GM19455 (cell line): ENCODE results near the gene MGAT5B.

Source experiments
- ATAC-seq: cut with Tn5 transposase; IDR thresholded peaks from one replicate; pipeline ENCODE4 v1.9.1; 2021; ENCODE audit not compliant: unreplicated experiment

MGAT5B gene

DNA sequence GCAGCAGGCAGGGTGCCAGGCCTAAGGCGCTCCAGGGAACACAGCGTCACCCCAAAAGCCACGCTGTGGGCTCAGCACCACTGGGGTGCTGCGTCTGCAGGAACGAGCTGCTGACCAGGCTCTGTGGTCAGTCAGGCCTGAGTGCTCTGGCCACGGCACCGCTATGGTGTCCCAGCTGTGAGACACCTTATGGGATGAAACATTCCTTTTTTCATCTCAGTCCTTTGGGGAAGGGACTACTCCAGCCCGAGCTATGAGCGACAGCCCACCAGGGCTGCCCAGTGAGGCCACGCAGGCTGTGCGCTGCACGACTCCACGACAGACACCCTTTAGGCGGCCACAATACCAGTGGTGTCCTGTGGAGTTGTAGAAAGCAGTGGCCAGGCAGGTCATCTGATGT lies 11.1 kb downstream of the MGAT5B start:
- ATAC-seq = no peak

DNA sequence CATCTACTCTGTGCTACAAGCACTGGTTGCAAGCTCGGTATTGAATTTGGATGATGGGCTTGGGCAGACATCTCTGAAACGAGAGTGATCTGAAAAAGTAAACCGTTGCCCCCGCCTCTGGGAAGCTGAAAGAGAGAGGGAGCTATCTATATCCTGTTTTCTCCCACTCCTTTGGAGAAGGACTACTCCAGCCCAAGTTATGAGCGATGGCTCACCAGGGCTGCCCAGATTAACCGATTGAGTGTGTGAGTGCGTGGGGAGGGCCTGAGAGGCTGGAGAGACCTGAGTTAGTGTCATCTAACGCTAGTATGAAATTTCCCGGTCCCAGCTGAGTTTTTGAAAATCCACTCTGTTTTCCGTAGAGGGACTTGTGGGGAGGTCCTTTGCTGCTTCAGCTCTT lies 11.5 kb downstream of the MGAT5B start:
- no peak for ATAC-seq

DNA sequence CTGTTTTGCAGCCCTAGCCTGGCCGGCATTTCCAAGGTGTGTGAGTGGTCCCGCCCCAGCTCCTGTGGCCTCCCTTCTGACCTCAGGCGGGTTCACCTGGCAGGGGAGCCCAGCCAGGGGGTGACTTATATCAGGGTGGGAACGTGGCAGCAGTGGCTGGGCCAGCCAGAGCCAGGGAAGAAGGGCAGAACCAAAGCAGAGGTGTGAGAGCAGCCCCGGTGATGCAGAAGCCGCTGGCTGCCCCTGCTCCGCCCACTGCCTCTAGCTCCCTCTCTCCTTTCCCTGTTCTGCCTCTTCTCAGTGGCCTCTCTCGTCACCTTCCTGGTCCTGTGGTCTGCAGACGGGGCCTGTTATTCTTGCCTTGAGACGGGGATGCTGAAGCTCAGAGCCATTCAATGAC lies 12.1 kb downstream of the MGAT5B start:
- ATAC-seq = no peak

DNA sequence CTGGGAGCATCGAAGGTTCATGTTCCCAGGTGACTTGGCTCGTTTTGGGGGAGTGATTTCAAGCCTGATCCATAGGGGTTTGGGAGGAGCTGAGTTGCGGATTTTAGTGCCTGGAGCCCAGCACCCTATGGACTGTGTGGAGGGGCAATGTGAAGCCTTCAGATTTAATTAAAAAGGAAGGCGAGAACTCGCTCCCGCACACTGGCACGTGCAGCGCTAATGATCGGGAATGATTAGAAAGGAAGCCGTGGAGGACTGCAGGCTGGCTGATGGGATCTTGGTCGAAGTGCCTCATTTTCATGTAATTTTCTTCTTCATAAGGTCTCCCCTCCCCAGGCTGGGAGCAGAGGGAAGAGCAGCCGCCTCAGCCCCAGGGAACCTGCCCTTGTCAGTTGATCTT lies 12.8 kb downstream of the MGAT5B start:
- ATAC-seq = no peak

- ATAC-seq = no peak
These were observed 13.2 kb downstream of the MGAT5B start for GRCh38 chr17:76881408-76881807.

DNA sequence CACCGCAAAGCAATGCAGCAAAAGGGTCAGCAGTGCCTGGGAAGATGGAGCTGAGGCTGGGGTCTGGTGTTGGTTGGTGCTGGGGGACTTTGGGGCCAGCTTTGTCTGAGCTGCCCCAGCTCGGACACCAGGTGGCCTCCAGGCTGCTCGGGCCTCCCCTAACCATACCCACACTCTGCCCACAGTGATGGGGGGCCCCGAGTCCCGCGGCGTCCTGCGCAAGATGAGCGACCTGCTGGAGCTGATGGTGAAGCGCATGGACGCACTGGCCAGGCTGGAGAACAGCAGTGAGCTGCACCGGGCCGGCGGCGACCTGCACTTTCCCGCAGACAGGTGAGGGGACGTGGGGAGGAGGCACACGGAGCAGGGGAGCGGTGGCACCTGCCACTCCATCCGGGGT lies 13.8 kb downstream of the MGAT5B start:
- no peak for ATAC-seq

DNA sequence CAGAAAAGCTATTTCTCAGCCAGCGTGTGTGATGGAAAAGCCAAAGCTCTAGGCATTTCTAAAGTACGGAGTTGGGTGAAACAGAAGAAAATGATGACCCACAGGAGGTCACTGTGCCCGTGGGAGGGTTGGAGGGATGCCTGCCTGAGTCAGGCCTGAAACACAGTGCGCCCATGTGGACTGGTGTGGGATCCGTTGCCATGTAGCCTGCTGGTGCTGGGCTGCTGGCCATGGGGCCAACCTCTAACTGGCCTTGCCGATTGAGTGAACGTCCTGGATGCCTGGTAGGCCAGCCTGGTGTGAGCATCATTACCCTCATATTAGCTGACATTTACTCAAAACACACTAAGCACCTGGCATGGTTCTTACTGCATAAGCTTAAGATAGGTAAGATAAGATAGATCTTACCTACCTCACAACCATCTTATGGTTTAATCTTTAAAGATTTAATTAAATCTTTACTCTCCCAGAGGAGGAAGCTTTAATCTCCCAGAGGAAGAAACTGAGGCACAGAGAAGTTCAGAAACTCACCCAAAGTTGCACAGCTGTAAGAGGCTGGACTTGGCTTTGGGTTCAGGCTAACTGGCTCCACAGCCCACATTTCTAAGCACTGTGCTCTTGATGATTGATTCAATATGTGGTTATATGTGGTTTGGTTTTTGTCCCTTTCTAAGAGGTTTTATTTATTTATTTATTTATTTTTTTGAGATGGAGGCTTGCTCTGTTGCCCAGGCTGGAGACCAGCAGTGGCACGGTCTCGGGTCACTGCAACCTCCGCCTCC lies 15.7 kb downstream of the MGAT5B start:
- no peak for ATAC-seq

DNA sequence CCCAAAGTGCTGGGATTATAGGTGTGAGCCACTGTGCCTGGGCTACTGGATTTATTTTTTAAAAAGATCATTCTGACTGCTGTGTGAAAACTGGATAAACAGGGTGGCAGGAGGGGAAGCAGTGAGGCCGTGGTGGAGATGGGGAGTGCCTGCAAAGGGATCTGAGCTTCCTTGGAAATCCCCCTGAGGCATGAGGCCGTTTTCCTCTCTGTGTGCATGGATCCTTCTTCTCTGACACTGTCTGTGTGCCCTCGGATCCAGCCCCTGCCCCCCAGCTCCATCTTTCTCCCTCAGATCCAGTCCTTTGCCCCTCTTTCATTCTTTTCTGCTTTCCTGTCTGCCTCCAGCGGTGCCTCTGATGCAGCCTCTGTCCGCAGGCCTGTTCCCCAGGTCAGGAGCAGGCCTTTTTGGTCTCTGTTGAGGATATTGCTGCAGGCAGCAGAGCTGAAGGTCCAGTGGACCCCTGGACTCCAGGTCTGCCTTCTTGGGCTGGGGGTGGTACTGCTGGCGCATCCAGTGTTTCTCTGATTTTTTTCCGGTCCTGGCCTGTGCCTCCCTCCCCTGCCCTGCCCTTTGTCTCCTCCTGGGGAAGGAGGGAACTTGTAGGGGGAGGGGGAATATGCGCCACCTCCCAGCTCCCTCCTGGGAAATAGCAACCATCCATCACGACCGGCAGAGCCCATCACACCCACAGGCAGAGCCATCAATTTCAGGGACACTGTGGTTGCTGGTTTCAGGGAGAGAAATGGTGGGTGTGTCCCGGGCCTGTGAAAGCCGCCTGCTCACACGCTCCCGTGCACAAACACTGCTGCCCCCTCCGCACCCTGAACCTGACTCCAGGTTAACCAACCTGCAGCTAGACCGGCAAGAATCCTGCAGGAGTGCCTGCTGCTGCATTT lies 17.0 kb downstream of the MGAT5B start:
- ATAC-seq = no peak

DNA sequence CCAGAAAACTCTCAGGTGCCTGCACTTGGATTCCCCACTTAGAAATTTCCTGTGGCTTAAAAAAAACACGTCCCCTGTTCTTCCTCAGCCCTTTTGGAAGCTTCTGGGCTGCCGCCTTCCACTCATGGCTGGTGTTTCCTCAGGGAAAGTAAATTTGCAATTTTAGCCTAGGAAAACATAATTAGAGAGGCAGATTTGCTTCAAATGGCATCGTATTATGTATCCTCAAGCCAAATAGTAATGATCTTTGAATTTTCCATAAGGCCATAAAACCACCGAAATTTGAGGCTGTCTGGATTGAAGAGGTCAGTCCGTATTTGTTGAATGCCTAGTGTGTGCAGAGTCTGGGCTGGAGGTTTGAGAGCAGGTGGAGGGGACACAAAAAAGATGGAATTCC lies 17.7 kb downstream of the MGAT5B start:
- no peak for ATAC-seq

- no peak for ATAC-seq
These were observed 18.2 kb downstream of the MGAT5B start for GRCh38 chr17:76886395-76886794.

- ATAC-seq = no peak
These were observed 19.6 kb downstream of the MGAT5B start for GRCh38 chr17:76887802-76888201.

DNA sequence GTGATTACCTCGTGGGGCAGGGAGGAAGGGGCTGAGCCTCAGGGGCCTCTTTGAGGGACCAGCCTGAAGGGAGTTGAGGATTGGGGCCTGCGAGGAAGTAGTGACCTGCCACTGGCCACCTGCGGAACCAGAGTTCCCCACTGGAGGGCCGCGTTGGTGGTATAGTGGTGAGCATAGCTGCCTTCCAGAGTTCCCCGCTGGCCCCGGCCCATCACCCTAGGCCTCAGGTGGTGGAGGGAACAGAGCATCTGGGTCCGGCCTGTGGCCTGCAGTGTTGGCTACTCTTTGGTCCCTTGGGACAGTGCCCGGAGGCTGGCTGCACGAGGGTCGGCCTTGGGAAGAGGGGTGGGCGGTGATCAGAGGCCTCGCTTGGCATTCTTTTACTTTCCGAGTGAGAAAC lies 20.5 kb downstream of the MGAT5B start:
- ATAC-seq = no peak

GRCh38 chr17:76889323-76889722 lies 21.1 kb downstream of the MGAT5B start:
- ATAC-seq = no peak

GRCh38 chr17:76892329-76892728 lies 24.1 kb downstream of the MGAT5B start:
- ATAC-seq = no peak

- no peak for ATAC-seq
These were observed 25.6 kb downstream of the MGAT5B start for GRCh38 chr17:76893623-76894334.

DNA sequence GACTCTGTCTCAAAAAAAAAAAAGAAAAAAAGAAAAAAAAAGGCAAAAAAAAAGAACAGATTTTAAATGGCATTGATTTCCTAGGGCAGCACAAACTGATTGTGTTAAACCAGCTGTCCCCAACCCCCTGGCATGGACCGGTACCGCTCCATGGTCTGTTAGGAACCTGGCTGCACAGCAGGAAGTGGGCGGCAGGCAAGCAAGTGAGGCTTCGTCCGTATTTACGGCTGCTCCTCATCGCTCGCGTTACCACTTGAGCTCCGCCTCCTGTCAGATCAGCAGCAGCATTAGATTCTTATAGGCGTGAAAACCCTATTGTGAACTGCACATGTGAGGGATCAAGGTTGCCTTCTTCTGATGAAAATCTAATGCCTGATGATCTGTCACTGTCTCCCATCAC lies 26.6 kb downstream of the MGAT5B start:
- no peak for ATAC-seq

GRCh38 chr17:76897023-76897422 lies 28.8 kb downstream of the MGAT5B start:
- no peak for ATAC-seq

DNA sequence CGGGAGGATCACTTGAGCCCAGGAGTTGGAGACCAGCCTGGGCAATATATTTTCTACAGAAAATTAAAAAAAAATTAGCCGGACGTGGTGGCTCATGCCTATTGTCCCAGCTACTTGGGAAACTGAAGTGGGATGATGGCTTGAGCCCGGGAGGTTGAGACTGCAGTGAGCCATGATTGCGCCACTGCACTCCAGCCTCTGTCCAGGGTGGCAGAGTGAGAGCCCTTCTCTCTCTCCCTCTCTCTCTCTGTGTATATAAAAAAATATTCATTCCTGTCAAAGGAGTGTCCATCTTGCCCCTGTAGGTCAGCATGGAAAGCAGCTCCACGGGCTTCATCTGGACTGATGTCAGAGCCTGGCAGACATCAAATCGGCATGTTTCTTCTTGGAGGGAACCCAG lies 31.2 kb downstream of the MGAT5B start:
- ATAC-seq = no peak

DNA sequence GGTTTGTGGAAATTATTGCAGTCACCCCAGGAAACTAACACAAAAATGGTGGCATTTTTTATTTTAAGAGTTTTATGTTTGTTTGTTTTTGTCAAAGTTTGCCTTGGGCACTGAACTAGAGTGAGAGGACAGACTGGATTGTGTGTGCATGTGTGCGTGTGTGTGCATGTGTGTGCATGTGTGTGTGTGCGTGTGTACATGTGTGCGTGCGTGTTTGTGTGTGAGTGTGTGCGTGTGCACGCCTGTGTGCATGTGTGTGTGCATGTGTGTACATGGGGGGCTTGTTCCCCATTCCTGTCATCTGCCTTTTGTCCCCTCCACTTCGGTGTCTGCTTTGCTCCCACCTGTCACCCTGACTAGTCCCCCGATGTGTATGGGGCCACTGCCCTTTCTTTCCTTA lies 32.5 kb downstream of the MGAT5B start:
- no peak for ATAC-seq

GRCh38 chr17:76901542-76902197 lies 33.5 kb downstream of the MGAT5B start:
- no peak for ATAC-seq

DNA sequence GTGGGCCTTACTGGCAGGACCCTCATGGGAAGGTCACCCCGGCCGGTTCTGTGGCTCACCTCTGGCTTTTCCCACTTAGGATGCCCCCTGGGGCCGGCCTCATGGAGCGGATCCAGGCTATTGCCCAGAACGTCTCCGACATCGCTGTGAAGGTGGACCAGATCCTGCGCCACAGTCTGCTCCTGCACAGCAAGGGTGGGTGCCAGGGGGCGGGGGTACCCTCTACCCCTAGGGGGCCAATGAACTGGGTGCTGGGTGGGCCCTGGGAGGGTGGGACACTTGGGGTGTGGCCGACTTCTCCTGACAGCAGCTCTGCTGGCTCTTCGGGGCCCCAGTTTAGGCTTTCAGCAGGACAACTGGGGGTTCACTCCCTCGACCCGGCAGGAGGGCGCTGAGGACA lies 34.3 kb downstream of the MGAT5B start:
- no peak for ATAC-seq
